IMR-90 (cell line): ENCODE data around the gene HOGA1. TPM values are rescaled to one million over a fixed set of nuclear protein-coding genes. Genes with fewer than 3 reads are reported as not detected.

ENCODE experiments used
- ATAC-seq: fragments of 200-7000 bp; cut with Tn5 transposase; 2 replicates; pipeline ENCODE4 v1.9.1; 2020; ENCODE audit warnings: low read depth, mild to moderate bottlenecking, moderate library complexity
- Bru-seq: library from RNA; stranded (reverse); fragments of 400-500 nt; gene quantifications from one replicate; lab custom pipeline; 2021; lab: Mats Ljungman, UMichigan
- BruChase-seq, 2 experiments: library from RNA; stranded (reverse); fragments of 400-500 nt; gene quantifications; one replicate each; lab custom pipeline; 2021; lab: Mats Ljungman, UMichigan
- BruUV-seq: library from RNA; stranded (reverse); fragments of 400-500 nt; replicated peaks from 2 replicates; lab custom pipeline; 2021; lab: Mats Ljungman, UMichigan
- CTCF ChIA-PET: fragments of 300-600 bp; formaldehyde crosslinking; extraction: SDS; loops from one replicate; lab custom pipeline; 2021; ENCODE audit warnings: antibody characterized with exemption; lab: Yijun Ruan, JAX
- POLR2A ChIA-PET: fragments of 300-600 bp; sonication (Branson Sonifier 250); formaldehyde crosslinking; loops from one replicate; lab custom pipeline; 2022; ENCODE audit warnings: antibody characterized with exemption; ENCODE audit not compliant: unreplicated experiment; lab: Charles Lee
- DNase-seq: peaks from one replicate; pipeline ENCODE4 v3.0.0; 2013
- H2AFZ ChIP-seq: replicated peaks from 2 replicates; pipeline ENCODE3; 2013; ENCODE audit warnings: low read length, mild to moderate bottlenecking; ENCODE audit not compliant: poor library complexity
- H2AK5ac ChIP-seq: 2 replicates; pipeline ENCODE4 v1.6.1; 2013; ENCODE audit warnings: low read depth, low read length, inconsistent platforms
- H2AK9ac ChIP-seq: replicated peaks from 2 replicates; pipeline ENCODE3; 2013; ENCODE audit warnings: mild to moderate bottlenecking, low read depth, low read length, moderate library complexity; ENCODE audit not compliant: poor library complexity
- H2BK120ac ChIP-seq: 2 replicates; pipeline ENCODE4 v1.6.1; 2013; ENCODE audit warnings: low read depth, low read length, inconsistent platforms
- H2BK15ac ChIP-seq: 3 replicates; pipeline ENCODE4 v1.6.1; 2013; ENCODE audit warnings: low read depth, low read length, inconsistent platforms
- H2BK20ac ChIP-seq: 2 replicates; pipeline ENCODE4 v1.6.1; 2013; ENCODE audit warnings: low read depth, mild to moderate bottlenecking, inconsistent platforms, low read length, moderate library complexity
- H2BK5ac ChIP-seq: 2 replicates; pipeline ENCODE4 v1.6.1; 2013; ENCODE audit warnings: mild to moderate bottlenecking, low read depth, low read length, inconsistent platforms; ENCODE audit not compliant: poor library complexity, severe bottlenecking
- H3K14ac ChIP-seq: replicated peaks from 2 replicates; pipeline ENCODE4 v1.6.1; 2013; ENCODE audit warnings: low read depth, low read length, inconsistent platforms
- H3K18ac ChIP-seq: 2 replicates; pipeline ENCODE4 v1.6.1; 2013; ENCODE audit warnings: low read depth, low read length, control low read depth
- H3K23ac ChIP-seq: 2 replicates; pipeline ENCODE4 v1.6.1; 2013; ENCODE audit warnings: low read depth, low read length, inconsistent platforms
- H3K27ac ChIP-seq: 2 replicates; pipeline ENCODE4 v1.5.1; 2013; ENCODE audit warnings: mild to moderate bottlenecking, control low read depth, low read length; ENCODE audit not compliant: insufficient read depth
- H3K27me3 ChIP-seq: 2 replicates; pipeline ENCODE4 v1.6.1; 2013; ENCODE audit warnings: low read length; ENCODE audit not compliant: control insufficient read depth, insufficient read depth
- H3K36me3 ChIP-seq: 2 replicates; pipeline ENCODE4 v1.6.1; 2013; ENCODE audit warnings: low read length, mixed read lengths; ENCODE audit not compliant: control insufficient read depth, insufficient read depth
- H3K4ac ChIP-seq: 2 replicates; pipeline ENCODE4 v1.6.1; 2013; ENCODE audit warnings: low read depth, low read length, inconsistent platforms
- H3K4me1 ChIP-seq: 2 replicates; pipeline ENCODE4 v1.6.1; 2013; ENCODE audit warnings: low read length, mixed read lengths; ENCODE audit not compliant: control insufficient read depth, insufficient read depth
- H3K4me2 ChIP-seq: 2 replicates; pipeline ENCODE4 v1.6.1; 2013; ENCODE audit warnings: low read depth, mild to moderate bottlenecking, control low read depth, low read length, moderate library complexity
- H3K4me3 ChIP-seq: 2 replicates; pipeline ENCODE4 v1.5.1; 2013; ENCODE audit warnings: low read depth, mild to moderate bottlenecking, control low read depth, low read length, moderate library complexity; ENCODE audit not compliant: insufficient read depth
- H3K56ac ChIP-seq: 2 replicates; pipeline ENCODE4 v1.6.1; 2013; ENCODE audit warnings: low read length, inconsistent platforms; ENCODE audit not compliant: insufficient read depth; ENCODE audit errors: extremely low read depth
- H3K79me1 ChIP-seq, 2 experiments: 2 replicates each; pipeline ENCODE4 v1.6.1; 2013; ENCODE audit warnings: low read length in 2 of 2, inconsistent platforms in 1 of 2, low read depth in 1 of 2
- H3K9ac ChIP-seq: 2 replicates; pipeline ENCODE4 v1.6.1; 2013; ENCODE audit warnings: low read depth, low read length, control low read depth
- H3K9me1 ChIP-seq: 2 replicates; pipeline ENCODE4 v1.6.1; 2013; ENCODE audit warnings: low read length, inconsistent platforms; ENCODE audit not compliant: insufficient read depth
- H3K9me3 ChIP-seq: 2 replicates; pipeline ENCODE4 v1.6.1; 2013; ENCODE audit warnings: low read length; ENCODE audit not compliant: control insufficient read depth, insufficient read depth
- H4K20me1 ChIP-seq: 2 replicates; pipeline ENCODE4 v1.6.1; 2013; ENCODE audit warnings: low read length, inconsistent platforms; ENCODE audit not compliant: insufficient read depth
- H4K5ac ChIP-seq: 2 replicates; pipeline ENCODE4 v1.6.1; 2013; ENCODE audit warnings: mild to moderate bottlenecking, low read depth, low read length, control low read depth
- H4K8ac ChIP-seq, 2 experiments: 2 replicates each; pipeline ENCODE4 v1.6.1; 2013; ENCODE audit warnings: low read depth in 2 of 2, low read length in 2 of 2, control low read depth in 1 of 2, inconsistent platforms in 1 of 2
- H4K91ac ChIP-seq: 2 replicates; pipeline ENCODE4 v1.6.1; 2013; ENCODE audit warnings: low read depth, low read length, inconsistent platforms; ENCODE audit not compliant: insufficient read depth
- CHD1 ChIP-seq: IDR thresholded peaks from 2 replicates; pipeline ENCODE4 v1.6.1; 2012; ENCODE audit warnings: low read depth, low read length, improper control_type of control experiment
- FOS ChIP-seq: fragments of 150-350 bp; IDR thresholded peaks from 2 replicates; pipeline ENCODE4 v1.6.1; 2016; ENCODE audit warnings: low read depth, low read length
- RAD21 ChIP-seq: IDR thresholded peaks from 2 replicates; pipeline ENCODE4 v1.6.1; 2012; ENCODE audit warnings: low read length, improper control_type of control experiment
- RFX5 ChIP-seq: IDR thresholded peaks from 2 replicates; pipeline ENCODE4 v1.8.0; 2012; ENCODE audit warnings: low read depth, mild to moderate bottlenecking, low read length, moderate library complexity
- whole genome bisulfite sequencing, 2 experiments: methylation state at CpG; one replicate each; pipeline versions ENCODE4 v1.1.5 to v1.1.7; 2013; ENCODE audit warnings: missing lambda C conversion rate in 2 of 2; ENCODE audit not compliant: insufficient read length in 1 of 2; ENCODE audit errors: extremely low coverage in 2 of 2; 5-methylcytosine and 5-hydroxymethylcytosine counted together
- dilution Hi-C: fragments of 300-500 bp; cut with HindIII; formaldehyde crosslinking; loops from one replicate; pipeline ENCODE4 v1.14.3; 2018; ENCODE audit warnings: low sequenced_read_pairs; ENCODE audit not compliant: unreplicated experiment
- in situ Hi-C: fragments of 300-500 bp; cut with MboI; formaldehyde crosslinking; loops from 3 replicates; pipeline ENCODE4 v1.14.3; 2019; ENCODE audit warnings: low sequenced_read_pairs, inconsistent platforms, mixed read lengths
- intact Hi-C: fragments of 100-400 bp; cut with micrococcal nuclease; formaldehyde crosslinking; loops from 2 replicates; pipeline ENCODE4 v1.10.0; 2022
- long read RNA-seq: library from polyadenylated mRNA; unstranded; transcript quantifications from one replicate; pipeline ENCODE4 v2.0.0, GENCODE V29; 2021; ENCODE audit not compliant: unreplicated experiment
- polyA plus RNA-seq, 3 experiments: library from polyadenylated mRNA; depleted of rRNA; stranded (reverse); fragments of >200 nt; gene quantifications; 2 replicates each; pipeline ENCODE4 v1.2.3, GENCODE V29; 2012; ENCODE audit warnings: low replicate concordance in 1 of 3
- total RNA-seq: library from RNA; depleted of rRNA; stranded (reverse); fragments of >200 nt; gene quantifications from 2 replicates; pipeline ENCODE4 v1.2.3, GENCODE V29; 2012; rRNA removed
- TF ChIP-seq, protein P1 (sequence below): fragments of 150-350 bp; IDR thresholded peaks from 2 replicates; pipeline ENCODE4 v1.6.1; 2017; ENCODE audit warnings: mild to moderate bottlenecking, antibody characterized with exemption, low read length, low read depth

HOGA1 gene
- total RNA-seq (0.36 and 0.56 TPM in 2 replicates), polyA plus RNA-seq (2012; rRNA removed) (0.41 and 0.42 TPM in 2 replicates), Bru-seq, nascent RNA (percentile 35 among the genes with signal in this experiment), BruChase-seq, experiment 1, labeled RNA remaining after a 6-hour chase (percentile 31 among the genes with signal in this experiment), BruChase-seq, experiment 2, labeled RNA remaining after a 2-hour chase (percentile 32 among the genes with signal in this experiment)
- polyA plus RNA-seq (2012; cell fraction: cytosol; rRNA removed), result 0.25 and 0.45 TPM in 2 replicates
- polyA plus RNA-seq (2012; cell fraction: nucleus; rRNA removed; ENCODE audit: low replicate concordance), result 1.2 and 1.4 TPM in 2 replicates
- long read RNA-seq, result 0 reads

DNA sequence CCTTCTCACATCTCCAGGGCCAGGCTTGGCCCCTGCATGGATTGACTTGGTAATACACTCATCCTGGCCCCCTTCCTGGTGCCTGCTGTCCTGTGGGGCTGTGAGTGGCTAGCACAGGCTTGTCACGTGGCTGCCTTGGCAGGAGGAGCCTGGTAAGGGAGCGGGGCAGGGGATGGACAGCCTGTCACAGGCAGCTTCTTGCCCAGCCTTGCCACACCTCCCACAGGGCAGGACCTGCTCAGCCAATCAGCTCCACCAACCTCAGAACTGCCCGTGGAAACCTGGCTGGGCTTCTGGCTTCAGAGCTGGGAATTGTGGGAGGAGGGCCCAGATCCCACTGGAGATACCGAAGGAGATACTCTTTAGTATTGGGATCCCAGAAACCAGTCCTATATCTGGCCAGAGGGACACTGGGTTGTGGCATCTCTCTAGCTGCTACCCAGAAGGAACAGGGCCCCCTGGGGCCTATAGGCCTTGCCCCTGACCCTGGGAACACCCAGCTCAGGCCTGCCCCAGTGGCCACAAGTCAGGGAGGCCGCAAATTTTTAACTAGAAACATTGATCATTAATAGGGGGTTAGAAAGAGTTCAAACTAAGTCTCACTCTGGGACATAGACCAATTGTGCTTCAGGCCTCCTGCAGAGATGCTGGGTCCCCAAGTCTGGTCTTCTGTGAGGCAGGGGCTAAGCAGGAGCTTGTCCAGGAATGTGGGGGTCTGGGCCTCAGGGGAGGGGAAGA, at the start of gene HOGA1:
HOGA1 (plus strand) TSS at position 330 of the 738 bp plus-strand sequence; CDS start at position 645, 315 bp downstream.
- H3K27ac ChIP-seq, result no peak within 1 kb of the TSS
- no peak within 1 kb of the TSS for H3K4me3 ChIP-seq
- ATAC-seq, result peak; percentile 98
- no peaks in the 10 kb centered on the region for H4K20me1 ChIP-seq
- no peaks in the 10 kb centered on the region for H3K27me3 ChIP-seq
- no peak within 1 kb of the TSS for H3K18ac ChIP-seq
- TF ChIP-seq RFX5 (no peak), RAD21 (no peak), FOS (no peak), CHD1 (no peak)
- TF ChIP-seq, protein P1, sequence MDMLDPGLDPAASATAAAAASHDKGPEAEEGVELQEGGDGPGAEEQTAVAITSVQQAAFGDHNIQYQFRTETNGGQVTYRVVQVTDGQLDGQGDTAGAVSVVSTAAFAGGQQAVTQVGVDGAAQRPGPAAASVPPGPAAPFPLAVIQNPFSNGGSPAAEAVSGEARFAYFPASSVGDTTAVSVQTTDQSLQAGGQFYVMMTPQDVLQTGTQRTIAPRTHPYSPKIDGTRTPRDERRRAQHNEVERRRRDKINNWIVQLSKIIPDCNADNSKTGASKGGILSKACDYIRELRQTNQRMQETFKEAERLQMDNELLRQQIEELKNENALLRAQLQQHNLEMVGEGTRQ, result peak; percentile 74
- H3K23ac ChIP-seq, result no peak within 1 kb of the TSS
- no peak within 1 kb of the TSS for H3K4me2 ChIP-seq
- no peak within 1 kb of the TSS for H2BK120ac ChIP-seq
- H3K9me1 ChIP-seq, result 0 out of 2 replicates have a peak, but pooled peaks cover 6% of the 10 kb centered on the region
- H3K4ac ChIP-seq, result no peak within 1 kb of the TSS
- POLR2A ChIA-PET, result no interaction called here
- intact Hi-C loops (no loop called here), dilution Hi-C loops (no loop called here), in situ Hi-C loops (no loop called here)
- no peak within 1 kb of the TSS for H2BK15ac ChIP-seq
- peak within 1 kb of the TSS; percentile 36 to 47; a peak in 2 of 4 replicates for H4K8ac ChIP-seq
- DNase-seq, result peak; percentile 55
- H3K9me3 ChIP-seq, result no peaks in the 10 kb centered on the region
- H4K5ac ChIP-seq, result 0 out of 2 replicates have a peak within 1 kb of the TSS, but pooled peaks have one; percentile 22
- no CpG with 5 or more reads among the region's 5 CpGs for WGBS, 2 experiments
- CTCF ChIA-PET, result no interaction called here
- peak within 1 kb of the TSS; percentile 80 for H2AFZ ChIP-seq
- no peaks in the 10 kb centered on the region for H3K79me1 ChIP-seq
- no peak within 1 kb of the TSS for H2AK9ac ChIP-seq
- BruUV-seq, result no TSS peak
- no peak within 1 kb of the TSS for H3K14ac ChIP-seq
- H2BK20ac ChIP-seq, result no peak within 1 kb of the TSS
- H3K9ac ChIP-seq, result no peak within 1 kb of the TSS
- H3K4me1 ChIP-seq, result peaks cover 3% of the 10 kb centered on the region; the same call in 1 of the 2 replicates
- H2AK5ac ChIP-seq, result no peak within 1 kb of the TSS
- H3K56ac ChIP-seq, result no peak within 1 kb of the TSS
- H4K91ac ChIP-seq, result no peak within 1 kb of the TSS
- no peak within 1 kb of the TSS for H2BK5ac ChIP-seq
- no peaks in the 10 kb centered on the region for H3K36me3 ChIP-seq
